Testis (tissue), 3 donors: ENCODE measurements around the gene ARL15. TPM values are rescaled to one million over a fixed set of nuclear protein-coding genes. Genes with fewer than 3 reads are reported as not detected.

Experiments
- DNase-seq: peaks from one replicate; pipeline ENCODE4 v3.0.0-alpha.2; 2019
- H3K27ac ChIP-seq, 2 donors: fragments of 200-600 bp; sonication (generic); one replicate each; pipeline ENCODE4 v1.5.1; 2019
- H3K27me3 ChIP-seq: fragments of 200-600 bp; sonication (generic); one replicate; pipeline ENCODE4 v1.5.1; 2019
- H3K36me3 ChIP-seq: fragments of 200-600 bp; sonication (generic); one replicate; pipeline ENCODE4 v1.5.1; 2017; ENCODE audit warnings: low read depth; ENCODE audit errors: missing control alignments
- H3K4me1 ChIP-seq: fragments of 200-600 bp; sonication (generic); one replicate; pipeline ENCODE4 v1.5.1; 2019
- H3K4me3 ChIP-seq, 2 donors: fragments of 200-600 bp; sonication (generic); one replicate each; pipeline ENCODE4 v1.5.1; 2017 to 2019
- H3K9me3 ChIP-seq: fragments of 200-600 bp; sonication (generic); one replicate; pipeline ENCODE4 v1.5.1; 2017
- CTCF ChIP-seq, 3 experiments: fragments of 450-650 bp in 2 of 3; fragments of 200-600 bp in 1 of 3; sonication (generic) in 1 of 3; IDR thresholded peaks; one replicate each; pipeline ENCODE4 v1.5.1; 2016 to 2019; ENCODE audit warnings: antibody characterized with exemption in 3 of 3, mild to moderate bottlenecking in 2 of 3, moderate library complexity in 1 of 3
- POLR2A ChIP-seq: fragments of 450-650 bp; IDR thresholded peaks from one replicate; pipeline ENCODE4 v1.6.1; 2017; ENCODE audit warnings: antibody characterized with exemption, mild to moderate bottlenecking, moderate library complexity
- WGBS, 2 donors: methylation state at CpG; one replicate each; pipeline ENCODE4 v1.1.5; 2018; 5-methylcytosine and 5-hydroxymethylcytosine counted together
- intact Hi-C: fragments of 100-400 bp; cut with DNase I; formaldehyde crosslinking; loops from one replicate; pipeline ENCODE4 v1.15.1; 2023; ENCODE audit warnings: low total_unique reads
- polyA plus RNA-seq: library from polyadenylated mRNA; stranded (reverse); fragments of 350-450 nt; fragmentation: Illumina TruSeq; extraction: RNeasy Lipid Tissue Mini Kit (QIAGEN cat#74804); gene quantifications from one replicate; pipeline ENCODE4 v1.2.3, GENCODE V29; 2014; ENCODE audit warnings: low read depth, low replicate concordance; ENCODE audit not compliant: insufficient read depth
- total RNA-seq, 2 donors: library from RNA; depleted of rRNA; stranded (reverse); fragments of >200 nt; gene quantifications; one replicate each; pipeline ENCODE4 v1.2.3, GENCODE V29; 2016

Gene ARL15
- total and polyA plus RNA-seq, 3 donors from 2014 or later = 36.6 to 88.6 (median 75.2) TPM

- intact Hi-C loops = loop anchor here (10.0 kb wide), 1 partner anchor 746 kb away; no protein-coding TSS in a partner anchor
- H3K4me3 ChIP-seq = no peak overlapping the region
Measured at GRCh38 chr5:54220230-54221040, 89.9 kb downstream of the ARL15 start.

GRCh38 chr5:54217826-54218503, 92.4 kb downstream of the ARL15 start:
- TF ChIP-seq CTCF (IDR thresholded peaks at IDR 0.05) (peak; percentile 63 to 71 (median 71)), POLR2A (no peak)
- no peaks in the 10 kb centered on the region for H3K36me3 ChIP-seq
- H3K4me1 ChIP-seq = peaks cover 11% of the 10 kb centered on the region
- intact Hi-C loops = no loop called here
- H3K27ac ChIP-seq = no peak overlapping the region
- no peaks in the 10 kb centered on the region for H3K9me3 ChIP-seq
- H3K4me3 ChIP-seq = no peak overlapping the region
- peak; percentile 46 for DNase-seq
- no peaks in the 10 kb centered on the region for H3K27me3 ChIP-seq
- WGBS, 2 donors = 66 to 68% methylated on average over 8 of the region's 8 CpGs

More at GRCh38 chr5:54220230-54221040, 89.9 kb downstream of the ARL15 start:
- no peak for DNase-seq
- WGBS, 2 donors = 80 to 87% methylated on average over 12 of the region's 12 CpGs
- no peaks in the 10 kb centered on the region for H3K36me3 ChIP-seq
- no peaks in the 10 kb centered on the region for H3K9me3 ChIP-seq
- no peaks in the 10 kb centered on the region for H3K27me3 ChIP-seq
- H3K27ac ChIP-seq = no peak overlapping the region
- TF ChIP-seq CTCF (IDR thresholded peaks at IDR 0.05) = no peak
- no peaks in the 10 kb centered on the region for H3K4me1 ChIP-seq

GRCh38 chr5:54215233-54215736, 95.1 kb downstream of the ARL15 start:
- WGBS, 2 donors = 86 to 87% methylated on average over 12 of the region's 12 CpGs

GRCh38 chr5:54214722-54215121, 95.7 kb downstream of the ARL15 start:
- H3K36me3 ChIP-seq = no peaks in the 10 kb centered on the region
- H3K27ac ChIP-seq = no peak overlapping the region
- WGBS, 2 donors = 90 to 91% methylated on average over 4 of the region's 4 CpGs
- H3K9me3 ChIP-seq = no peaks in the 10 kb centered on the region
- no peak overlapping the region for H3K4me3 ChIP-seq
- H3K4me1 ChIP-seq = peaks cover 11% of the 10 kb centered on the region
- no peaks in the 10 kb centered on the region for H3K27me3 ChIP-seq
- DNase-seq = no peak
- TF ChIP-seq POLR2A = no peak
- no peak for TF ChIP-seq CTCF (IDR thresholded peaks at IDR 0.05)
- intact Hi-C loops = no loop called here

More at GRCh38 chr5:54215233-54215736, 95.1 kb downstream of the ARL15 start:
- intact Hi-C loops = no loop called here
- DNase-seq = no peak
- H3K9me3 ChIP-seq = no peaks in the 10 kb centered on the region
- peaks cover 11% of the 10 kb centered on the region for H3K4me1 ChIP-seq
- H3K27ac ChIP-seq = no peak overlapping the region
- TF ChIP-seq CTCF (IDR thresholded peaks at IDR 0.05) (no peak), POLR2A (no peak)
- H3K36me3 ChIP-seq = no peaks in the 10 kb centered on the region
- no peaks in the 10 kb centered on the region for H3K27me3 ChIP-seq
- H3K4me3 ChIP-seq = no peak overlapping the region
